ENCODE data around the gene WDFY1.

Gene WDFY1

DNA sequence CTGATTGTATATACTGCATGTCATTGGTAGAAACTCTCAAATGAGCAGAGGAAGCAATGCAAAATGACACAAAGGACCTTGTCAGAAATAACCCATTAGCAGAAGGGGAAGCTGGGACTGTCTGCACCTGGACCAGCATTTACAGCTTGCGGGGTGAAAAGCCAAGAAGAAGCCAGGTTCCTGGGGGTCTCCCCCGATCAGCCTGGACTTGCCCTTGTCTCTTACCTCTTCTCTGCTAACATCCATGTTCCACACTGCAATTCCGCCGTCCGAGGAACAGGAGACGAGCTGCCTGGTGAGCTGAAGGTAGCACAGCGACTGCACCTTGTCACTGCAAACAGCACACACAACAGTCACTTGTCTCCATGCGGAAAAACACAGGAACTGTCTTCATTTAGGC lies 51.1 kb downstream of the WDFY1 start:
- peaks cover 55% of the 10 kb centered on the region for H3K36me3 ChIP-seq (ENCODE audit: control insufficient read depth, insufficient read depth, low read length)
- H3K27ac ChIP-seq (ENCODE audit: low read depth, low read length, severe bottlenecking): no peak overlapping the region
- H3K9me3 ChIP-seq (ENCODE audit: control insufficient read depth, low read length): no peaks in the 10 kb centered on the region
- 94 to 96% methylated on average over 7 to 8 of the region's 8 CpGs for WGBS, 2 experiments (ENCODE audit: insufficient coverage in 2 of 2)
- H3K4me1 ChIP-seq (ENCODE audit: control insufficient read depth, insufficient read depth, low read length, poor library complexity, severe bottlenecking): no peaks in the 10 kb centered on the region
- no peak overlapping the region for H3K4me3 ChIP-seq (ENCODE audit: extremely low read depth, insufficient read depth, low read length, poor library complexity, severe bottlenecking)

DNA sequence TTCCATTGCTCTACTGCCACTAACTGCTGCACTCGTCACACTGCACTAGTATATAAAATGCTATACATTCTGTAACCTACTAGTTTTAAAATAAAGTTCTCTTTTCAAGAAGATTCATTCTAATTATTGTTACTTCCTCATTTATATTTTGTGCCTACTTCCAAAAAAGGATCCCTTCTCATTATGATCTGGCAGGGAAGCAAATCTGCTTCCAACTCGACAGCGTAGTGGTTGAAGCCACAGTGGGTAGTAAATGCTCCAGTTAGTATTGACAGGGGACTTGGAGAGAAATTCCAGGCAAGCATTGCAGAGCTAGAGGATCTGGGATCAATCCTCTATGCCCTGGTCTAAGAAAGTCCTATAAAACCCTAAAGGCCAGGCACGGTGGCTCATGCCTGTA lies 54.4 kb downstream of the WDFY1 start:
- Histone ChIP-seq H3K4me3 (ENCODE audit: extremely low read depth, insufficient read depth, low read length, poor library complexity, severe bottlenecking) (no peak overlapping the region), H3K27ac (ENCODE audit: low read depth, low read length, severe bottlenecking) (no peak overlapping the region), H3K36me3 (ENCODE audit: control insufficient read depth, insufficient read depth, low read length) (peaks cover 56% of the 10 kb centered on the region), H3K9me3 (ENCODE audit: control insufficient read depth, low read length) (no peaks in the 10 kb centered on the region), H3K4me1 (ENCODE audit: control insufficient read depth, insufficient read depth, low read length, poor library complexity, severe bottlenecking) (peaks cover 12% of the 10 kb centered on the region)
- WGBS, 2 experiments (ENCODE audit: insufficient coverage in 2 of 2): 57 to 59% methylated on average over 3 of the region's 4 CpGs

DNA sequence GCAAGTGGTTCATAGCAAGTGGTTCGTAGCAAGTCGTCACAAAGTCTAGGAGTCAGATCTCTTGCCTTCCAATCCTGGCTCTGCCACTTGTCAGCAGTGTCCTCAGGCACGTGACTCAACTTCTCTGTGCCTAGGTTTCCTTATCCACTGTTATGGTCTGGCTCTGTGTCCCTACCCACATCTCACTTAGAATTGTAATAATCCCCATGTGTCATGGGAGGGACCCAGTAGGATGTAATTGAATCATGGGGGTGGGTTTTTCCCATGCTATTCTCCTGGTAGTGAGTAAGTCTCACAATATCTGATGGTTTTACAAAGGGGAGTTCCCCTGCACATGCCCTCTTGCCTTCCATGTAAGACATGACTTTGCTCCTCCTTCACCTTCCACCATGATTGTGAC lies 55.9 kb downstream of the WDFY1 start:
- Histone ChIP-seq H3K36me3 (ENCODE audit: control insufficient read depth, insufficient read depth, low read length) (peaks cover 67% of the 10 kb centered on the region), H3K4me1 (ENCODE audit: control insufficient read depth, insufficient read depth, low read length, poor library complexity, severe bottlenecking) (peaks cover 12% of the 10 kb centered on the region), H3K4me3 (ENCODE audit: extremely low read depth, insufficient read depth, low read length, poor library complexity, severe bottlenecking) (no peak overlapping the region), H3K9me3 (ENCODE audit: control insufficient read depth, low read length) (no peaks in the 10 kb centered on the region), H3K27ac (ENCODE audit: low read depth, low read length, severe bottlenecking) (no peak overlapping the region)
- 93 to 96% methylated on average over 3 of the region's 3 CpGs for WGBS, 2 experiments (ENCODE audit: insufficient coverage in 2 of 2)

DNA sequence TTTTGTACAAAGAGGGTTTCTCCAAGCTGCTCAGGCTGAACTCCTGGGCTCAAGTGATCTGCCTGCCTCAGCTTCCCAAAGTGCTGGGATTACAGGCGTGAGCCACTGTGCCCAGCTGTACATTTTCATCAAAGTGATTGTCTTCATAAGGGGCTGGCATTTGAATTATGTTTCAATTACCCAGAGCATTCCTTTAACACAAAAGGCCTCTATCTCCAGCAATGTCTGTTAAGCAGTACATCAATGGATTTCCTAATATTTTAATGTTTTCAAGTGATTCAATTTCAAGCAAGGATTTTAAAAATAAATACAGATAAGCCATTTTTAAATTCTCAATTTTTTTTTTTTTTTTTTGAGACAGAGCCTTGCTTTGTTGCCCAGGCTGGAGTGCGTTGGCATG lies 56.9 kb downstream of the WDFY1 start:
- peaks cover 12% of the 10 kb centered on the region for H3K4me1 ChIP-seq (ENCODE audit: control insufficient read depth, insufficient read depth, low read length, poor library complexity, severe bottlenecking)
- H3K4me3 ChIP-seq (ENCODE audit: extremely low read depth, insufficient read depth, low read length, poor library complexity, severe bottlenecking): no peak overlapping the region
- H3K9me3 ChIP-seq (ENCODE audit: control insufficient read depth, low read length): no peaks in the 10 kb centered on the region
- H3K36me3 ChIP-seq (ENCODE audit: control insufficient read depth, insufficient read depth, low read length): peaks cover 72% of the 10 kb centered on the region
- H3K27ac ChIP-seq (ENCODE audit: low read depth, low read length, severe bottlenecking): no peak overlapping the region
- 80 to 100% methylated on average over 1 to 2 of the region's 2 CpGs for WGBS, 2 experiments (ENCODE audit: insufficient coverage in 2 of 2)

DNA sequence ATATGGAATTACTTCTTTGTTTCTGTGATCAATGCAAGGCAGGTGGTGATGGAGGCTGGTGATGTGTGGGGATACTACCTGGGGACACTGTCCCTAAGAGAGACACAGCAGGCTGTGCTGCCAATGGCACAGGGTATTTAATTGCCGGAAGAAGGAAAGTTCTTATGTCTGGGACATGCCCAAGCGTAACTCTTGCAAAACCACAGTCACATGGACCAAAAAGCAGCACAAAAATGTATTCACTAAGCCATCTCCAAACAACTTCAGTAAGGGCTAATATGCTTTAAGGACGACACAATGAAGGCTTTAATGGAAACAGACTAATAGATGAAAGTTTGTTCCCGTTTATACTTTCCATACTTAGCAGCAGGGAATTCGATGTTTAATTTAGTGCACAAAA lies 58.0 kb downstream of the WDFY1 start:
- Histone ChIP-seq H3K36me3 (ENCODE audit: control insufficient read depth, insufficient read depth, low read length) (peaks cover 73% of the 10 kb centered on the region), H3K27ac (ENCODE audit: low read depth, low read length, severe bottlenecking) (no peak overlapping the region), H3K4me1 (ENCODE audit: control insufficient read depth, insufficient read depth, low read length, poor library complexity, severe bottlenecking) (peaks cover 12% of the 10 kb centered on the region), H3K4me3 (ENCODE audit: extremely low read depth, insufficient read depth, low read length, poor library complexity, severe bottlenecking) (no peak overlapping the region), H3K9me3 (ENCODE audit: control insufficient read depth, low read length) (no peaks in the 10 kb centered on the region)
- 89% methylated on average over 3 of the region's 5 CpGs; no CpG with 5 or more reads in 1 of the 2 experiments for WGBS, 2 experiments (ENCODE audit: insufficient coverage in 2 of 2)

DNA sequence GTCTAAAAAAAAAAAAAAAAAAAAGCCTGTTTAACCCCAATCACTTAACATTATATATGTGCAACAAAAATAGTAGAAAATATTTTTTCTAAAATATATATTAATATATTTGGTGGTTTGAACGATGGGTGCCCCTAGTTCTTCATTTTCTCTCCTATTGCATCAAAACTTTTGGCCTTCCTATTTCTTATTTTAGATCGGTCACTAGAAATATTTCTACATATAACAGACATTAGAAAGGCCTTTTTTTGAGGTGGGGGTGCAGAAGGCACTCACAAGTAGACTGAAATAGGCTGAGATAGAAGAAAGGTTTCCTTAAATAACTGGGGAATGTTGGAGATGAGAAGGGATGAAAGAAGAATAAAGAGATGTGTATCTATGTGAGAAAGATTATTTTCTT lies 58.4 kb downstream of the WDFY1 start:
- Histone ChIP-seq H3K36me3 (ENCODE audit: control insufficient read depth, insufficient read depth, low read length) (peaks cover 75% of the 10 kb centered on the region), H3K4me1 (ENCODE audit: control insufficient read depth, insufficient read depth, low read length, poor library complexity, severe bottlenecking) (peaks cover 12% of the 10 kb centered on the region), H3K4me3 (ENCODE audit: extremely low read depth, insufficient read depth, low read length, poor library complexity, severe bottlenecking) (no peak overlapping the region), H3K27ac (ENCODE audit: low read depth, low read length, severe bottlenecking) (no peak overlapping the region), H3K9me3 (ENCODE audit: control insufficient read depth, low read length) (no peaks in the 10 kb centered on the region)
- WGBS, 2 experiments (ENCODE audit: insufficient coverage in 2 of 2): no CpG with 5 or more reads among the region's 2 CpGs

DNA sequence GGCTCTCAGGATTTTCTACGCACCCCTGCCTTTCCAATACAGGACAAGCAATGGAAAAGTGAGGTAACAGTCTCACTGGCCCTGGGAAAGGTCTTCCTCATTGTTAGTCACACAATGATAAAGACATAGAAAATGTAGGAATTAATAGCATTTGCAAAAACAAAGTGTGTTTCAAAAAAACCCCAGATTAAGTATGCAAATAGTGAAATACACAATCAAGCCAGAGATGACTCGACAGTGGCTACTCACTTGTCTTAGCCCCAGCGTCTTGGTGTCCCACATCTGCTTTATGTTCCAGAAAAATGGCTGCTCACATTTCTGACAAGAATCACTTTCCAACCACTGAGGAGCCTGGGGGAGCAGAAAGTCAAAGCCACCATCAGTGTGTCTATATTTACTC lies 60.7 kb downstream of the WDFY1 start:
- WGBS, 2 experiments (ENCODE audit: insufficient coverage in 2 of 2): 89 to 100% methylated on average over 2 of the region's 3 CpGs
- Histone ChIP-seq H3K27ac (ENCODE audit: low read depth, low read length, severe bottlenecking) (no peak overlapping the region), H3K36me3 (ENCODE audit: control insufficient read depth, insufficient read depth, low read length) (peaks cover 79% of the 10 kb centered on the region), H3K9me3 (ENCODE audit: control insufficient read depth, low read length) (no peaks in the 10 kb centered on the region), H3K4me1 (ENCODE audit: control insufficient read depth, insufficient read depth, low read length, poor library complexity, severe bottlenecking) (peaks cover 12% of the 10 kb centered on the region), H3K4me3 (ENCODE audit: extremely low read depth, insufficient read depth, low read length, poor library complexity, severe bottlenecking) (no peak overlapping the region)

DNA sequence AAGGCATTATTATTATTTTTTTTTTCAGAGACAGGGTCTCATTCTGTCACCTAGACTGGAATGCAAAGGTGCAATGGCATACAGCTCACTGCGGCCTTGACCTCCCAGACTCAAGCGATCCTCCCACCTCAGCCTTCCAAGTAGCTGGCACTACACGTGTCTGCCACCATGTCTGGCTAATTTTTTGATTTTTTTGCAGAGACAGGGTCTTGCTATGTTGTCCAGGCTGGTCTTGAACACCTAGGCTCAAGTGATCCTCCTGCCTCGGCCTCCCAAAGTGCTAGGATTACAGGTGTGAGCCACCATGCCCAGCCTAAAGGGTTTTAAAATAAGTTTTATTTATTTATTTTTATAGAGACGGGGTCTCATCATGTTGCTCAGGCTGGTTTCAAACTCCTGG lies 62.4 kb downstream of the WDFY1 start:
- H3K4me3 ChIP-seq (ENCODE audit: extremely low read depth, insufficient read depth, low read length, poor library complexity, severe bottlenecking): no peak overlapping the region
- H3K27ac ChIP-seq (ENCODE audit: low read depth, low read length, severe bottlenecking): no peak overlapping the region
- H3K9me3 ChIP-seq (ENCODE audit: control insufficient read depth, low read length): no peaks in the 10 kb centered on the region
- H3K4me1 ChIP-seq (ENCODE audit: control insufficient read depth, insufficient read depth, low read length, poor library complexity, severe bottlenecking): peaks cover 9% of the 10 kb centered on the region
- peaks cover 81% of the 10 kb centered on the region for H3K36me3 ChIP-seq (ENCODE audit: control insufficient read depth, insufficient read depth, low read length)
- 89% methylated on average over 3 to 4 of the region's 5 CpGs for WGBS, 2 experiments (ENCODE audit: insufficient coverage in 2 of 2)

DNA sequence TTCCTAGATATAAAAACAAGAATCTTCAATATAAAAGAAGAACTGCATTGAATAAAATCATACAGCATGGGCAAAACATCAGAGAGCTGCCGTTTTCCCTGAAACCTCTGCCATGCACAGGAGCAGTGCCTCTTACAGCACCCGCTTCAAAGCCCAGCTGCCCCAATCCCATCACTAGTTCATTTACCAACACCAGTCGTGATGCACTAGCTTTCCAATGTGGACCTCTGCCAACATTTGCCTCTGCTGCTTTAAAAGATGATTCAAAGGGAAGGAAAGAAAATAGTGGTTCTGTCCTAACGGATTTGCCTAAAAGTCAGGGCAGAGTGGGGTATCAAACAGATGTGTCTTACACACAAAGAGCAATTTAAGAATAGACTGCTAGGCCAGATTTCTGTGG lies 64.3 kb downstream of the WDFY1 start:
- no peaks in the 10 kb centered on the region for H3K4me1 ChIP-seq (ENCODE audit: control insufficient read depth, insufficient read depth, low read length, poor library complexity, severe bottlenecking)
- 88 to 92% methylated on average over 2 to 3 of the region's 4 CpGs for WGBS, 2 experiments (ENCODE audit: insufficient coverage in 2 of 2)
- H3K36me3 ChIP-seq (ENCODE audit: control insufficient read depth, insufficient read depth, low read length): peaks cover 71% of the 10 kb centered on the region
- H3K4me3 ChIP-seq (ENCODE audit: extremely low read depth, insufficient read depth, low read length, poor library complexity, severe bottlenecking): no peak overlapping the region
- H3K27ac ChIP-seq (ENCODE audit: low read depth, low read length, severe bottlenecking): no peak overlapping the region
- H3K9me3 ChIP-seq (ENCODE audit: control insufficient read depth, low read length): no peaks in the 10 kb centered on the region

DNA sequence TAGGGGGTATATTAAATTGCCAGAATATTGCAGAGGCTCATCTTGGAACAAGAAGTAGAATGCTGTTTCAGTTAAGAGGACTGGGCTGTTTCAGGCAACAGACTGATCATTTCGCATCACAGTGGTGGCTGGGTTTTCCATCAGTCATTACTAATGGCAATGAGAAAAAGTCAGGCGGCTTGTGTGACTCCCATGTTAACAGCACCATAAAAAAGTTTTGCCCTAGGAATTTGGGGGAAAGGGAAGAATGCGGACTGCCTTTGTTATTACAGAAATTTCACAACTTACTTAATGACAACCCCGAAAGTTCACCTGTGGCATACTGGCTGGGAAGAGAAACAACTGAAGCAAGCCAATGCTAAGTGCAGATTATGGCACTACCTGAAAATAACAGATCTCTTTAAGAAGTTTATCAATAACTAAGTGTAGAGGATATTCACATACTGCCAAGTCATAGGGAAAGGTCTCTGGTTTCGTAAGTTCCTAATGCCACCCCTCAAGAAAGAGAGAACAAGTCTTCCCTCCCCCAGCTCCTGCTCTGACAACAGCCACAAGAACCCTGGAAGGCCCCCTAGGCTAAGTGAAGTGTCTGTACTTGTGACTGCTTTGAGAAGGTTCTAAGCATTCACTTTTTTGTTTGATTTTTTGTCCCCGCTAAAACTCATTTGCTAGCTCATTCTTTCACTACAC lies 67.3 kb downstream of the WDFY1 start:
- H3K9me3 ChIP-seq (ENCODE audit: control insufficient read depth, low read length): no peaks in the 10 kb centered on the region
- no peak overlapping the region for H3K4me3 ChIP-seq (ENCODE audit: extremely low read depth, insufficient read depth, low read length, poor library complexity, severe bottlenecking)
- no peaks in the 10 kb centered on the region for H3K4me1 ChIP-seq (ENCODE audit: control insufficient read depth, insufficient read depth, low read length, poor library complexity, severe bottlenecking)
- 92 to 100% methylated on average over 1 to 2 of the region's 6 CpGs for WGBS, 2 experiments (ENCODE audit: insufficient coverage in 2 of 2)
- peaks cover 56% of the 10 kb centered on the region for H3K36me3 ChIP-seq (ENCODE audit: control insufficient read depth, insufficient read depth, low read length)
- no peak overlapping the region for H3K27ac ChIP-seq (ENCODE audit: low read depth, low read length, severe bottlenecking)

DNA sequence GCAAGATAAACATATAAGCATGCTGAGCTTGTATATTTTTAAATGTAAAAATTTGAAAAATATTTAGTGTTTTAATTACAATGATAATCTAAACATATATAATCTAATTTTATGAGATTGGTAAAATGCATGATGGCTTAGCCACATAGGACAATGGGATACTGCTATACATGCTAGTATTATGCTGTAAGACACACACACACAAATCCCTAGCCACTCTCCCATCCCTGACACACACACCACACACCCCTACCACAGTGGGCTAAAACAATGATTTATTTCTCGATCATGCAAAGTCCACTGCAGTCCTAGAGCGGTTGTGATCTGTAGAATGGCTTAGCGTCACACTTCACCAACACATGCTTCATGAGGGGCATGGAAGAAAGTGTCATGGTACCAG lies 71.5 kb downstream of the WDFY1 start:
- Histone ChIP-seq H3K27ac (ENCODE audit: low read depth, low read length, severe bottlenecking) (no peak overlapping the region), H3K4me1 (ENCODE audit: control insufficient read depth, insufficient read depth, low read length, poor library complexity, severe bottlenecking) (no peaks in the 10 kb centered on the region), H3K4me3 (ENCODE audit: extremely low read depth, insufficient read depth, low read length, poor library complexity, severe bottlenecking) (no peak overlapping the region), H3K9me3 (ENCODE audit: control insufficient read depth, low read length) (no peaks in the 10 kb centered on the region), H3K36me3 (ENCODE audit: control insufficient read depth, insufficient read depth, low read length) (peaks cover 26% of the 10 kb centered on the region)
- WGBS, 2 experiments (ENCODE audit: insufficient coverage in 2 of 2): 95 to 100% methylated on average over 3 of the region's 3 CpGs

Measured in mesodermal cell (in vitro differentiated cells).